Choroid plexus epithelial cell (primary cell): ENCODE measurements around the gene ALG12.

Source experiments
- DNase-seq: peaks from one replicate; pipeline ENCODE4 v3.0.0-alpha.2; 2010; ENCODE audit warnings: low read depth
- H3K4me3 ChIP-seq: 2 replicates; pipeline ENCODE4 v1.5.1; 2011; ENCODE audit warnings: low read depth, mild to moderate bottlenecking, control low read depth, low read length, moderate library complexity
- TF ChIP-seq, protein P1 (sequence below): conservative IDR thresholded peaks from 2 replicates; pipeline ENCODE4 v1.5.1; 2011; ENCODE audit warnings: low read depth, mild to moderate bottlenecking, control low read depth, inconsistent platforms, low read length, moderate library complexity

ALG12 gene

DNA sequence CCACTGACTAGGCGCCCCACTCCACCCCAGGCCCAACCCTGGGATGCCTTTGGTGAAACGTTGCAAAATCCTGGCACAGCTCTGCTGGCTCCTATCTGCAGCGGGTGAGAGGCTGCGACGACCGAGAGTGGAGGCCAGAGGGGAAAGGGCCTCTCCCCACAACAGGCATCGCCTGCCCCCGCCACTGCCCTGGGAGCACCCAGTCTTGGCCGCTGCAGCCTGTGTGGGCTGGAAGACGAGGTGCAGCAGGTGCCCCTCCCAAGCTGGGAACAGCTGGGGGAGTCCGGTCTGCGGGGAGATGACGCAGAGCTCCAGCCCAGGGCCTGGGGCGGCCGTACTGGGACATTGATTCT lies 38.2 kb upstream of the ALG12 start:
- H3K4me3 ChIP-seq: no peak overlapping the region
- TF ChIP-seq, protein P1, sequence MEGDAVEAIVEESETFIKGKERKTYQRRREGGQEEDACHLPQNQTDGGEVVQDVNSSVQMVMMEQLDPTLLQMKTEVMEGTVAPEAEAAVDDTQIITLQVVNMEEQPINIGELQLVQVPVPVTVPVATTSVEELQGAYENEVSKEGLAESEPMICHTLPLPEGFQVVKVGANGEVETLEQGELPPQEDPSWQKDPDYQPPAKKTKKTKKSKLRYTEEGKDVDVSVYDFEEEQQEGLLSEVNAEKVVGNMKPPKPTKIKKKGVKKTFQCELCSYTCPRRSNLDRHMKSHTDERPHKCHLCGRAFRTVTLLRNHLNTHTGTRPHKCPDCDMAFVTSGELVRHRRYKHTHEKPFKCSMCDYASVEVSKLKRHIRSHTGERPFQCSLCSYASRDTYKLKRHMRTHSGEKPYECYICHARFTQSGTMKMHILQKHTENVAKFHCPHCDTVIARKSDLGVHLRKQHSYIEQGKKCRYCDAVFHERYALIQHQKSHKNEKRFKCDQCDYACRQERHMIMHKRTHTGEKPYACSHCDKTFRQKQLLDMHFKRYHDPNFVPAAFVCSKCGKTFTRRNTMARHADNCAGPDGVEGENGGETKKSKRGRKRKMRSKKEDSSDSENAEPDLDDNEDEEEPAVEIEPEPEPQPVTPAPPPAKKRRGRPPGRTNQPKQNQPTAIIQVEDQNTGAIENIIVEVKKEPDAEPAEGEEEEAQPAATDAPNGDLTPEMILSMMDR: no peak
- DNase-seq: no peak

DNA sequence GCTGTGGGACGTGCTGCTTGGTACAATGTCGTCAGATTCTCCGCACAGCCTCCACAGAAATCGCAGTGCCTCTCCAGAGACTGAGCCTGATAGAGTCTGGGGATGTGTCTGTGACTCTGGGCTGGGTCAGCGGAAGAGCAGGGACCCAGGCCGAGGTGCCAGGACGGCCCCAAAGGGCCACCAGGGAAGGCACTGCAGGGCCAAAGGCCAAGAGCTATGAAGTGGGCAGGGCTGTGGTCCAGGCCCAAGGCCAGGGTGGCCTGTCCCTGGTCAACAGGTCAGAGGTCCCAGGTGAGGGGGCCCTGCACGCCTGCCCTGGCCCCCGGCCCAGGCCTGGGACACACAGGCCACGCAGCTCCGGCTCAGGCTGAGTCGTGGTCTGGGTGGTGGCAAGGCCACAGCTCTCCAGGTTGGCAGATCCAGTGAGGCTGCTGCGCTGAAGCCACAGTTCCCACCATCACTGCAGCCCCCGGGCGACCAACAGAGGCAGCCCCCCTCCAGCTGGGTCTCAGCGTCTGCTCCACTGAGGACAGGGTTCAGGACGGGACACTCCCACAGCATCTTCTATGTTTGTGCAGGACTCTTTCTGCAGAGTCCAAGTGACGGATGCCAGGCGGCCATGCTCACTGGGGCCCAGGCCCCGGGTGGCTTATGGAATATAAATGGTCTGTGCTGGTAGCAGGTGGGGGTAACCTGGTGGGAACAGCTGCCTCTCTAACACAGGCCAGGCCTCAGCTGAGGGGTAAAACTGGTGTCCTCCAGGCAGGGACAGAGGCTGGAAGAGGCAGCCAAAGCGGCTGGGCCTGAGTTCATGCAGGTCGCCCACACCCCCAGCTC lies 37.6 kb upstream of the ALG12 start:
- DNase-seq: no peak

DNA sequence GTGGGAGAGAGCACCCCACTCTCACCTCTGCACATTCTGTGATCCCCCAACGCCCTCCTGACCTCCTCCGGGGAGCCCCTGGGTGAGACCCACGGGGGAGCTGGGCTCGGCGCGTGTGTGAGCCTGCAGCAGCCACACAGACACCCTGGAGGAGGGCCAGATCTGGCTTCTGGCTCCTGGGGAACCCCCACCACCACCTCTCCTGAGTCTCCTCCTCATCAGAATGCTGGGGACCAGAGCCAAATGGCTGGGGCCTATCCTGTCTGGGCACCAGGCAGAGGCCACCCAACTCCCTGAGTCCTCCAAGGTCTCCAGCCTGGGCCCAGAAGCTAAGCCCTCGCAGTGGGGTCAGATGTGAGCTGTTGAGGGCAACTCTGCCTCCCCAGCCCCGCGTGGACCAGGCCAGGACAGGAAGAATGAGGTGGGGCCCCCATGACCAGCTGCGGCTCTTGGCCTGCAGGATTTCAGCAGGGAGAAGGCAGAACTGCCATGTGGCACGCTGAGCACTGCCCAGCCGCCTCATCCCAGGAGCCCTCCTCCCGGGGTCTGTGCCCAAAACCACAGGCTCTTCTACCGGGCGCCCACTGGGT lies 36.8 kb upstream of the ALG12 start:
- DNase-seq: no peak
- H3K4me3 ChIP-seq: no peak overlapping the region
- TF ChIP-seq, protein P1: no peak

More for the DNA sequence above, 37.6 kb upstream of the ALG12 start:
- TF ChIP-seq, protein P1: no peak
- no peak overlapping the region for H3K4me3 ChIP-seq

DNA sequence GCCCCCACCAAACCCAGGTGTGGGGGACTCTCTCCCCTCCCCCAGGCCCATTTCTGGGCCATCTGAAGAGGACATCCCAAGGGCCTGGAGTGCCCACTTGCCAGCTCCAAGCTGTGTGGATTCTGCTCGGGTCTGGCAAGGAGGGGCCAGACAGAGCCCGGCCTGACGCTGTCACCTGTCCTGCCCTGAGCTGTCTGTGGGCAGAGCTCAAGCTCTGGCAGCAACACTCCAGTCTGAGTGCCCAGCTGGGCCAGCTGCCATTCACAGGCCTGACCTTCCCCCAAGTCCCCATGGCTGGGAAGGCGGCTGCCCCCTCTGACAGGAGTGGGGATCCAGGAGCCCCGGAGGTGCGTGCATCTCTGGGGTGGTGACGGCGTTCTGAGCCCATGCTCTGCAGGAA lies 36.1 kb upstream of the ALG12 start:
- DNase-seq: no peak
- TF ChIP-seq, protein P1: no peak
- no peak overlapping the region for H3K4me3 ChIP-seq

DNA sequence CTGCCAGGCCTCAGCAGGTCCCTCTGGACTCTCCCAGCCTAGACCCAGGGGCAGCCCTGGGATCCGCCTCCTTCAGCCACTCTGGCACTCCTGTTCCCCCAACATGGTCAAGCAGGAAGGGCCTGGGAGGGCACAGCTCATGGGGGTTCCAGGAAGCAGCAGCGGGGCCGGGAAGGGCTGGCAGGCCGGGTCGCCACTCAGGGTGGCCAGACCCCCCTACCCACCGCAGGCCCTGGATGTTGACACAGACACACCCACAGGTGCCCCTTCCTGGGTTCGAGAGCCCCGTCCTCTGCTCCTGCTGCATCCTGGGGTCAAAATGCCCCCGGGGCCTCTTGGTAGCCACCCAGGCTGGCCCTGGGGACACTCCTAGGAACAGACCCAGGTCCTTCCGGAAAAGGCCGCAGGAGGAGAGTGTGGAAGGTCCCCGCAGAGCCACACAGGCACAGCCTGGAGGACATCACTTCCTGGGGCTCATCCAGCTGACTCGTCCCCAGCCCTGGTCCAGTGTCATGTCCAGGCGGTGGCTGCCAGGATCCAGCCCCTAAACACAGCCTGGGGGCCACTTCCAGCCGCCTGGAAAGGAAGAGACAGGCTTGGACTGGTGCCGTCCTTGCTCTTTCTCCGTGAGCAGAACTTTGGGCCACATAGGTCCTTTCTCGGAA lies 35.6 kb upstream of the ALG12 start:
- DNase-seq: no peak
- H3K4me3 ChIP-seq: no peak overlapping the region
- TF ChIP-seq, protein P1: no peak

DNA sequence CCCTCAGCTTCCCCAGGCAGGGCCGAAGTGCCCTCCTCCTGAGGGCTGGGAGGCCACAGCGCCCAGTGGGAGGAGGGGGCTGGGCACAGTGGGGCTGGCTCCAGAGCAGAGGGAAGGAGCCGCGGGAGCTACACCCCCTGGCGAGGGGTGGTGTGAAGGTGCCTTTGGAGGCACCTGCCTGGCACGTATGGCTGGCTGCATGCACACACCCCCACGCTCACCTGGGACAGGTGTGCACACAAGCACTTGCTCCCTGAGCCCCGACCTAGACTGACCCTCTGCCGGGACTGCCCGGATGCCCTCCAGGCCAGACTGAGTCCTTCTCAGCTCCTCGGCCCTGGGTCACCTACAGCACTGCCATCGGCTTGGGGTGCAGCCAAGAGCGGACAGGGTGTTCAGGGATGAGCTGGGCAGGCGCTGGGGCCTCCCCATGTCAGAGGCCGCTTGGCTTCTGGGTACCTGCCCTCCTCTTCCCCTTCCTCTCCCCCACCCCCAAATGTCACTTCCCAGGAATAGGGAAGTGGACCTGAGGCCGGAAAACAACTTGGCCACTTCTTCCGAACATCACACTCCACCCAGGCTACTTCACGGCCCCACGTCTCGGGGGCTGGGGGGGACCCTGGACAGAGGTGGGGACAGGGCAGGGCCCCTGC lies 34.9 kb upstream of the ALG12 start:
- TF ChIP-seq, protein P1: no peak
- no peak overlapping the region for H3K4me3 ChIP-seq

More for the DNA sequence above, 34.9 kb upstream of the ALG12 start:
- no peak for DNase-seq
